Fibroblast of upper back skin (primary cell): ENCODE results near the gene BABAM1.
"Not testable (repeated sequence)": the region's sequence is repeated elsewhere in the genome, so short reads cannot be mapped to it uniquely, and the experiment has no call there.

Experiments
- DNase-seq: peaks from one replicate; pipeline ENCODE4 v3.0.0-alpha.2; 2013

Gene BABAM1

DNA sequence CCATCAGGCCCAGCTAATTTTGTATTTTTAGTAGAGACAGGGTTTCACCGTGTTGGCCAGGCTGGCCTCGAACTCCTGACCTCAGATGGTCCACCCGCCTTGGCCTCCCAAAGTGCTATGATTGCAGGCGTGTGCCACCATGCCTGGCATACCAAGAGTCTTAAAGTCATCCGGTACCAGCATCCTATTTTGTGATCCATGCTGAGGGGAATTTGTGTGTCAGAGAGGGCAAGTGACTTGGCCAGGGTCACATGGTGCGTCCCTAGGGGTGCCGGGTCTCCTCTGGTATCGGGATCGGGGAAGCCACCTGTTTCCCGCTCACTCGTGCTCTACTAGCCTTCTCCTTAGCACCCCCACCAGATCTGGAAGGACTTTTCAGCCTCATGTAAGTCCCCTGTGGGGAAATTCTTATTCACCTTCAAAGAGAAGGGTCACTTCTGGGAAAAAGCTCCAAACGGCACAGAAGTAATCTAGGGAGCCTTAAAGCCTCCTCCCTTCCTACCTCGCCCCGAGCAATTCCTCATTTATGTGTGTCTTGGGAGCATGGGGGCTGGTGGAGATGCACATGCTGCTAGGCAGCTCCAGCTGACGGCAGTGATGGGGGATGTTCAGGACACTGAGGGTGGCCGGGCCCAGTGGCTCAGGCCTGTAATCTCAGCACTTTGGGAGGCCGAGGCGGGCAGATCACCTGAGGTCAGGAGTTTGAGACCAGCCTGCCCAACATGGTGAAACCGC, 8.4 kb downstream of the BABAM1 start:
- DNase-seq = no peak

DNA sequence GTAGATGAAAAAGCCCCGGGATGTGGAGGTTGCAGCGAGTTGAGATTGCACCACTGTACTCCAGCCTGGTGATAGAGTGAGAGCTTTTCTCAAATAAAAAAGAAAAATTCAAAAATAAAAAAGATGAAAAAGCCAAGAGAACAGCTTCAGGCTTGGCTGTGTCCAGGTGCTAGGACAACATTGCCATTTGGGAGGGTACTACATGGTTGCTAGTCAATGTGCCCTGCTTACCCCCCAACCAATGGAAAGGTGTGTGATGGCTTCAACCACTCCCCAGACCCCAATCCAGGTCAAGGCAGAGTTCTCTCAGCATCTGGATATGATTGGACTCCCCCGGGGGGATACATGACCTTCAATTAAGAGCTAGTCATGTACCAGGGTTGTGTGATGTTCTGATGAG, 12.2 kb downstream of the BABAM1 start:
- no peak for DNase-seq

DNA sequence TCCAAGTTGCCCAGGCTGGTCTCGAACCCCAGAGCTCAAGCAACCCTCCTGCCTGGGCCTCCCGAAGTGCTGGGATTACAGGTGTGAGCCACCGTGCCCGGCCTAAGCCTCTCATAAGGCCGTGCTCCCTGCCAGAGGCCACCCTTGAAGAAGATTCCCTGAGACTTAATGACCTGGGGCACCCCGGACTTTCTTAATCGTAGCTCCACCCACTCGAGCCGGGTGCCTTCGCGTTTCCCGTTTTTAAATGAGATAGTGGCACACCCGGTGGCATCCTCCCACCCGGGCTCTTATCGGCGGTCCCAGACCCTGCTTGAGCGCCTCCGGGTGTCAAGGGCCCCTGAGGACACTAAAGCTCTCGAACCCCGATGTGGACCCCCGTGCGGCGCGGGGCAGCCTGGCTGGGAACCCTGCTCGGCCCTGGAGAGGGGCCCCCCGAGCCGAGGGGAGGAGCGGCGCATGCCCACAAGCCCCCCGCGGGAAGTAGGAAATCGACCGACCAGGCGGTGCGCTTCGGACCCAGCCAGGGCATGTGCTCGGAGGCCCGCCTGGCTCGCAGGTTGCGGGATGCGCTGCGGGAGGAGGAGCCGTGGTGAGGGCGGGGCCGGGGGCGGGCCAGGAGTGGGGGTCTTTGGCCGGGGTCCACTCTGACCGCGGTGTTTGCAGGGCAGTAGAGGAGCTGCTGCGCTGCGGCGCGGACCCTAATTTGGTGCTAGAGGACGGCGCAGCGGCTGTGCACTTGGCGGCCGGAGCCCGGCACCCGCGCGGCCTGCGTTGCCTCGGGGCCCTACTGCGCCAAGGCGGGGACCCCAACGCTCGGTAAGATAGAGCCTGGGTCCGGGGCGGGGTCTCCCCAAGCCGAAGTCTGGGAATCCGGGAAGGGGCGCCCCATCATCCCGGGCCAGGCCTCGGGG, 14.4 kb downstream of the BABAM1 start, which contains the start of gene ANKLE1:
Gene ANKLE1 (plus strand): TSS at position 511 of the 914 bp plus-strand sequence. CDS start 20 bp downstream, at position 531.
- DNase-seq = peak; percentile 17

DNA sequence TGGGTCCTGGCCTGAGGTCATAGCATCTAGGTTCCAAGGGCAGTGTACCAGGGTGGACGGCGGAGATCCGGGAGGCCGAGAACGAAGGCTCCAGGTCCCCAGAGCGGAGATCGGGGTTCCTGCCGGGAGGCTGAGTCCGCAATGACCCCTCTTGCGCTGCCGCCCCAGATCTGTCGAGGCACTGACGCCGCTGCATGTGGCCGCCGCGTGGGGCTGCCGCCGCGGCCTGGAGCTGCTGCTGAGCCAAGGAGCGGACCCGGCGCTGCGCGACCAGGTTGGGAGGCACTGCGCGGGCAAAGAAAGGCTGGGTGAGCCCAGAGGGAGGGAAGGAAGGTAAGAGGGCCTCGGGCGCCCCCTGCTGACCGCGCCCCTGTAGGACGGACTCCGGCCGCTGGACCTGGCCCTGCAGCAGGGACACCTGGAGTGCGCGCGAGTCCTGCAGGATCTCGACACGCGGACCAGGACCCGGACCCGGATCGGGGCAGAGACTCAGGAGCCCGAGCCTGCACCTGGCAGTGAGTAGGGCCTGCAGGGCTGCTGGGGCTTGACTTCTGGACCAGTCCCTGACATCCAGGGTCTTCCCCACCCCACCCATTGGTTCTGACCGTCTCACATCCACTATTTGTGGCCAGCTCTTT, 15.4 kb downstream of the BABAM1 start:
- peak; percentile 71 for DNase-seq

DNA sequence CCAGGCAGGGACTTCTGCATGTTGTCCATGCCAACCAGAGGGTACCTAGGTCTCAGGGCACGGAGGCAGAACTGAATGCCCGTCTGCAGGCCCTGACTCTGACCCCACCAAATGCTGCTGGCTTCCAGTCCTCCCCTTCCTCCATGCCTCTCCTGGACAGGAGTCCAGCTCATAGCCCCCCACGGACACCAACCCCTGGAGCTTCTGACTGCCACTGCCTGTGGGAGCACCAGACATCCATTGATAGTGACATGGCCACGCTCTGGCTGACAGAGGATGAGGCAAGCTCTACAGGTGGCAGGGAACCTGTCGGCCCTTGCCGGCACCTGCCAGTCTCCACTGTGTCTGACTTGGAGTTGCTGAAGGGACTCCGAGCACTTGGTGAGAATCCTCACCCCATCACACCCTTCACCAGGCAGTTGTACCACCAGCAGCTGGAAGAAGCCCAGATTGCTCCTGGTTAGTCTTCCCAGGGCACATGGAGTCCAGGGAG, 16.3 kb downstream of the BABAM1 start:
- DNase-seq = no peak

- no peak for DNase-seq
Measured at GRCh38 chr19:17285415-17286135, 18.3 kb downstream of the BABAM1 start.

DNA sequence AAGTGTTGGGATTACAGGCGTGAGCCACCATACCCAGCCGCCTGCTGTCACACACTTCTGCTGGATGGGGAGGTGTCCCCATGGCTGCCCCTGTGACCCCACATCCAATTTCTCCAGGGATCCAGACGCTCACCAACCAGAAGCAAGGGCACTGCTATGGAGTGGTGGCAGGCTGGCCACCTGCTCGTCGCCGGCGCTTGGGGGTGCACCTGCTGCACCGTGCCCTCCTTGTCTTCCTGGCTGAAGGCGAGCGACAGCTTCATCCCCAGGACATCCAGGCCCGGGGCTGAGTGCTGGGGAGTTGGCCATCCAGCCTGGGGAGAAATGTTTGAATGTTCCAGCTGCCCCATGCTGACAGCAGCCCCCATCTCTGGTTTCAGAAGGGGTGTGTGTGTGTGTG, 19.0 kb downstream of the BABAM1 start:
- DNase-seq = no peak

DNA sequence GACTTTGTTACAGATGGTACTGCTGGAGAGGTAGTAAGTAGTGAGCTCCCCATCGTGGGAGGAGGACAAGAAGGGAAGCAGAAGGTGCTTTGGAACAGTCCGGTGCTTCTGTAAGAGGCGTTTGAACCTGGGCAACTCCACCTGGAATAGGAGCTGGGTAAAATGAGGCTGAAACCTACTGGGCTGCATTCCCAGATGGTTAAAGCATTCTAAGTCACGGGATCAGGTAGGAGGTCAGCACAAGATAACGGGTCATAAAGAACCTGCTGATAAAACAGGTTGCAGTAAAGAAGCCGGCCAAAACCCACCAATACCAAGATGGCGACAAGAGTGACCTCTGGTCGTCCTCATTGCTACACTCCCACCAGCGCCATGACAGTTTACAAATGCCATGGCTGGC, 19.5 kb downstream of the BABAM1 start:
- DNase-seq = no peak

- peak; percentile 78 for DNase-seq
Measured at GRCh38 chr19:17289489-17289888, 22.2 kb downstream of the BABAM1 start.

DNA sequence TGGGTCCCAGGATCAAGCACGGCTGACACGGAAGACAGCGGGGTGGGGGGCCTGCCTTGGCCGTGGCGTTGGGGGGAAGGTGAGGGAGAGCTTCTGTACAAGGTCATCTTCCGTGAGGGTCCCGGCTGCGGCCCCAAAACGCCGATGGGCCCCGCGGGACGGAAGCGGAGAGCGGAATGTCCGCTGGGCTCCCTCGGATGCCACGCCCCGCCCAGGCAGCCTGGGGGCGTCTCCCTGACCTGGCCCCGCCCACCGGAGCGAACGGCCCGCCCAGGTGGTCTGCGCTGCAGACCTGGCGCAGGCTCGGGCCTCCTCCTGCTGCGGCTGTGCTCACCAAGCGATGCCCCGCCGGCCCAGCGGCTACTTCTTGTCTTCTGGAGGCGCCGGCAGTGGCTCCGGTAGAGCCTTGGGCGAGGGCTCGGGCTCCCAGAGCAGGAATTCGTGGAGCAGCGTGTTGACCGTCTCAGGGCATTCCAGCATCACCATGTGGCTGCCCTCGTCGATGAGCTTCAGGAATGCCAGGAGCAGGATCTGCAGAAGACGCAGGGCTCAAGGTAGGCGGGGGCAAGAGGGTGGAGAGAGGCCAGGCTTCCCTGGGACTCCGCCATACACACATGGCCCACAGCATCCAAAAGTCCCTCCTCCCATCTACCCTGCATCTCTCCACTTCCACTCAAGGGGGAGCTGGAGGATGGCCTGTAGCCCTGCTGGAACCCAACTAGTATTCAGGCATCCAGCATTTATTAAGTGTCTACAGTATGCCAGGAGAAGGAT, 25.2 kb downstream of the BABAM1 start:
- DNase-seq = peak; percentile 87

GRCh38 chr19:17293605-17294004, 26.4 kb downstream of the BABAM1 start:
- DNase-seq = no peak

GRCh38 chr19:17294051-17294891, 27.0 kb downstream of the BABAM1 start:
- DNase-seq = no peak

DNA sequence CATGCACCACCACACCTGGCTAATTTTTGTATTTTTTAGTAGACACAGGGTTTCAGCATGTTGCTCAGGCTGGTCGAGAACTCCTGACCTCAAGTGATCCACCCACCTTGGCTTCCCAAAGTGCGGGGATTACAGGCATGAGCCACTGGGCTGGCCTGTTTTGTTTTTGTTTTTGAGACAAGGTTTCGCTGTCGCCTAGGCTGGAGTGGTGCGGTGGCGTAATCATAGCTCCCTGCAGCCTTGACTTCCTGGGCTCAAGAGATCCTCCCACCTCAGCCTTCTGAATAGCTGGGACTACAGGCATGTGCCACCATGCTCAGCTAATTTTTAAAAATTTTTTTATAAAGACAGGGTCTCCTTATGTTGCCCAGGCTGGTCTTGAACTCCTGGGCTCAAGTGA, 28.3 kb downstream of the BABAM1 start:
- DNase-seq = not testable (repeated sequence)

DNA sequence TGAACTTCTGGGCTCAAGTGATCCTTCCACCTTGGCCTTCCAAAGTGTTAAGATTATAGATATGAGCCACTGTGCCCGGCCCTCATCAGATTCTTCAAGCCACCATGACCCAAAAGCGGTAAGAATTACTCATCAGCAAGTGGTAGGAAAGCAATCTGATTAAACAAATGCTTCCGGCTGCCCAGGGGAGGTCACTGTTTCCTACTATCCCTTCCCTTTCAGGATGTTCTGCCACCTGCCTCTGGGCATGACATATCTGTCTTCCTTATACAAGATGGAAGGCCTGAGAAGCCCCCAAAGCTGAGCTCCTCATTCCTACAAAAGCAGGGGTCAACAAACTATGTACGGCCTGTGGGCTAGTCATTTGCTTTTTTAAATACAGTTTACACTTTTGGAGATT, 29.0 kb downstream of the BABAM1 start:
- DNase-seq = no peak

- no peak for DNase-seq
Measured at GRCh38 chr19:17296976-17297375, 29.7 kb downstream of the BABAM1 start.

GRCh38 chr19:17300992-17301619, 33.9 kb downstream of the BABAM1 start:
- DNase-seq = no peak

- no peak for DNase-seq
Measured at GRCh38 chr19:17302391-17303166, 35.3 kb downstream of the BABAM1 start.

DNA sequence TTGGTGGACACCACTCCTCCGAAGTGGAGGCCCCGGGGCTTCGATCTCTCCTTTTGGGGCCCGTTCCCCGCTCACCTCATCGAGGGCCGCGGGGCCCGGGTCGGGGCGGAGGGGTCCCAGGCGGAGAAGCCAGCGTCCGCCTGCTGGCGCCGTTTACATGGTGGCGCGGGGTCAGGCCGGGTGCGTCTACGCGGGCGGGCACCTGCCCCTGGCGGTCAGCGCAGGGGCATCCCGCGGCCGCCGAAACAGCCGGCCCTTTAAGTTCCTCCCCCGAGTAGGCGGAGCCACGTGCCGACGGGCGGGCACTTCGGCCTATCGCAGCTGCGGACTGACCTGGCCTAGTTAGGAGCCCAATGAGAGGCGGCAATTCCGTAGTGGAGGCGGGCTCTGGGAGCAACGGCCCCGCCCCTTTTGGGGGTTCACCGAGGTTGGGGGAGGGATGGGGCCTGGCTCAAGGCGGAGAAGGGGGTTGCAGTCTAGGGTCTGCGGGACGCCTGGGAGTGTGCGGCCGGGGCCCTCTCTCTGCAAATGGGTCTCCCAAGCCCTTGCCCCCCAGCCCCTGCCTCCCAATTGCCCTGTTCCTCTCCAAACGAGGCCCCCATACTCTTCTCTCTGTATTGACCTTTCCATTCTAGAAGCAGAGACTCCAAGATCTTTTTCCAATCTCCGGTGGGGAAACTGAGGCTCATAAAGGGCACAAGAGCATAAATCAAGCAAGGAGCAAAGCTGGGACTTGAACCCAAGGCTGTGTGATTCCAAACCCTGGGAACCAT, 36.1 kb downstream of the BABAM1 start, which contains the start of gene ABHD8:
Gene ABHD8 (minus strand): TSS at position 259 of the 773 bp plus-strand sequence. CDS start 1,809 bp downstream, outside the sequence.
- DNase-seq = peak; percentile 94

- DNase-seq = no peak
Measured at GRCh38 chr19:17303940-17304267, 36.7 kb downstream of the BABAM1 start.
